ENCODE measurements around the gene COLEC12.
A peak's percentile ranks its signal among the peaks of the same experiment; 100 is the strongest.

GRCh38 chr18:389658-390357, 110.7 kb downstream of the COLEC12 start:
- peak; percentile 20 for TF ChIP-seq CTCF (IDR thresholded peaks at IDR 0.05; ENCODE audit: insufficient read depth, low read depth, low read length)
- no peak for TF ChIP-seq EZH2 (IDR thresholded peaks at IDR 0.05; ENCODE audit: insufficient read depth, low read length)
